Heart left ventricle (tissue), 16 donors: Measurements from ENCODE around the gene ARRDC2. TPM values are rescaled to one million over a fixed set of nuclear protein-coding genes. Genes with fewer than 3 reads are reported as not detected.

Source experiments
- ATAC-seq, 4 donors: fragments of 200-7000 bp; cut with Tn5 transposase; one replicate each; pipeline ENCODE4 v1.9.1; 2020 to 2022; ENCODE audit warnings: moderate library complexity in 4 of 4, mild to moderate bottlenecking in 3 of 4, moderate number of reproducible peaks in 1 of 4
- DNase-seq, 5 donors: peaks; one replicate each; pipeline ENCODE4 v3.0.0-alpha.2; 2020
- H3K27ac ChIP-seq, 12 donors: fragments of 200-600 bp; sonication (generic) in 4 of 12; one replicate each; pipeline versions ENCODE4 v1.5.0 to v1.8.0; 2016 to 2022; ENCODE audit warnings: mild to moderate bottlenecking in 2 of 12
- H3K27me3 ChIP-seq, 9 donors: fragments of 200-600 bp; sonication (generic) in 2 of 9; one replicate each; pipeline versions ENCODE4 v1.5.1 to v1.8.0; 2016 to 2022; ENCODE audit warnings: mild to moderate bottlenecking in 3 of 9
- H3K36me3 ChIP-seq, 9 donors: fragments of 200-600 bp; sonication (generic) in 2 of 9; one replicate each; pipeline versions ENCODE4 v1.5.0 to v1.8.0; 2018 to 2022; ENCODE audit warnings: mild to moderate bottlenecking in 2 of 9
- H3K4me1 ChIP-seq, 12 donors: fragments of 200-600 bp; sonication (generic) in 4 of 12; one replicate each; pipeline versions ENCODE4 v1.5.0 to v1.8.0; 2016 to 2022; ENCODE audit warnings: mild to moderate bottlenecking in 3 of 12
- H3K4me3 ChIP-seq, 12 donors: fragments of 200-600 bp; sonication (generic) in 4 of 12; one replicate each; pipeline versions ENCODE4 v1.5.0 to v1.8.0; 2017 to 2022; ENCODE audit warnings: mild to moderate bottlenecking in 9 of 12, moderate library complexity in 4 of 12
- H3K9me3 ChIP-seq, 12 donors: fragments of 200-600 bp; sonication (generic) in 4 of 12; one replicate each; pipeline versions ENCODE4 v1.5.0 to v1.8.0; 2016 to 2022; ENCODE audit warnings: mild to moderate bottlenecking in 1 of 12
- POLR2A ChIP-seq, 2 donors: fragments of 450-650 bp; IDR thresholded peaks; one replicate each; pipeline ENCODE4 v1.6.1; 2017; ENCODE audit warnings: antibody characterized with exemption in 2 of 2, mild to moderate bottlenecking in 2 of 2, moderate library complexity in 2 of 2
- WGBS, 4 donors: extraction: QIAGEN DNeasy Blood & Tissue Kit in 2 of 4; methylation state at CpG; one replicate each; pipeline versions ENCODE4 v1.1.5 to v1.1.7; 2013 to 2018; 5-methylcytosine and 5-hydroxymethylcytosine counted together
- intact Hi-C, 10 donors: fragments of 100-400 bp; cut with DNase I; formaldehyde crosslinking; loops; one replicate each; pipeline versions ENCODE4 v1.11.1 to v1.14.2; 2022
- polyA plus RNA-seq, 2 donors: library from polyadenylated mRNA; stranded (reverse); fragments of 200-250 nt; gene quantifications; one replicate each; pipeline ENCODE4 v1.2.3, GENCODE V29; 2013
- total RNA-seq, 9 donors: library from RNA; depleted of rRNA in 2 of 9; stranded (reverse); fragments of >200 nt in 2 of 9; fragmentation: NEBNext Ultra II Directional in 3 of 9; extraction: Animal tissue kit (Norgen Biotek cat#: 25700) in 3 of 9; gene quantifications; one replicate each; pipeline versions ENCODE4 v1.1.0 to v1.2.4, GENCODE V29; 2016 to 2023
- TF ChIP-seq, protein P1 (sequence below), 12 donors: fragments of 200-600 bp; sonication (generic) in 4 of 12; IDR thresholded peaks; one replicate each; pipeline versions ENCODE4 v1.5.0 to v1.8.0; 2018 to 2022; ENCODE audit warnings: antibody characterized with exemption in 12 of 12, mild to moderate bottlenecking in 5 of 12
- donor health status: ischemic (EF 13 %, LVEDD 7.1; RV severe dilation, severe dysfunction).
- donor health status: healthy with polysubstance abuse.
- donor health status: DM: no; HTN: yes; CAD: no.
- donor health status: DM: no; HTN: no; CAD: no.
- donor health status: ischemic (EF 25% LVEDD 6.9; RV normal size, moderate dysfunction).
- donor health status: ischemic (EF 25% LVEDD 5.7; RV mildly dilated, moderate dysfunction).
- donor health status: healthy.
- donor health status: DM: yes; HTN: yes; CAD: no.
- donor health status: ischemic (EF 35%, LVEDD 5.7; RV mildly dilated, moderate dysfunction).
- donor health status: nonischemic (EF 11% LVEDD 7.7; RV severe dilation, severe dysfunction).
- donor health status: DM: yes; HTN: yes; CAD: no.
- donor health status: PGD.
- donor health status: ischemic (EF 29% LVEDD 5.4; RV normal size, mild dysfunction).
- donor health status: nonischemic (EF 23%, LVEDD 6.1; RV moderate dilation, normal function).

ARRDC2 gene
- total and polyA plus RNA-seq, 11 donors: 5.8 to 35.5 (median 14.3) TPM

DNA sequence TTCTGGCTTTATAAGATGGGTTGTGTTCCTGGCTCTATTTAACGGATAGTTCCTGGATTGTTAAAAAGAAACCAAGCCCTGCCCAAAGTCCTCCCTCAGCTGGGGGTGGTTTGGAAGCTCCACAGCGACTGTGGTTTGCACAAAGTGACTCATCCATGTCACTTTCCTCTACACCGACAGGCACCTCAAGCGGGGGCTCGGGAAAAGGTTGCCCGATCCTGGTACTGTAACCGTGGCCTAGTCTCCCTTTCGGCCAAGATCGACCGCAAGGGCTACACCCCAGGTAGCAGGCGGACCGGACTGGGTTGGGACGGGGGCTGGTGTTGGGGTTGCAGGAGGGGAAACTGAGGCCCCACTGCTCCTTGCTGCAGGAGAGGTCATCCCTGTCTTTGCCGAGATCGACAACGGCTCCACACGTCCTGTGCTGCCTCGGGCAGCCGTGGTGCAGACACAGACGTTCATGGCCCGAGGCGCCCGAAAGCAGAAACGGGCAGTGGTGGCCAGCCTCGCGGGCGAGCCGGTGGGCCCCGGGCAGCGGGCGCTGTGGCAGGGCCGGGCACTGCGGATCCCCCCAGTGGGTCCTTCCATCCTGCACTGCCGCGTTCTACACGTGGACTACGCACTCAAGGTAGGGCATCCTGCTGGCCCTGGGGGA, 1.6 kb downstream of the ARRDC2 start:
- no peak for TF ChIP-seq POLR2A (IDR thresholded peaks at IDR 0.05)
- TF ChIP-seq, protein P1, sequence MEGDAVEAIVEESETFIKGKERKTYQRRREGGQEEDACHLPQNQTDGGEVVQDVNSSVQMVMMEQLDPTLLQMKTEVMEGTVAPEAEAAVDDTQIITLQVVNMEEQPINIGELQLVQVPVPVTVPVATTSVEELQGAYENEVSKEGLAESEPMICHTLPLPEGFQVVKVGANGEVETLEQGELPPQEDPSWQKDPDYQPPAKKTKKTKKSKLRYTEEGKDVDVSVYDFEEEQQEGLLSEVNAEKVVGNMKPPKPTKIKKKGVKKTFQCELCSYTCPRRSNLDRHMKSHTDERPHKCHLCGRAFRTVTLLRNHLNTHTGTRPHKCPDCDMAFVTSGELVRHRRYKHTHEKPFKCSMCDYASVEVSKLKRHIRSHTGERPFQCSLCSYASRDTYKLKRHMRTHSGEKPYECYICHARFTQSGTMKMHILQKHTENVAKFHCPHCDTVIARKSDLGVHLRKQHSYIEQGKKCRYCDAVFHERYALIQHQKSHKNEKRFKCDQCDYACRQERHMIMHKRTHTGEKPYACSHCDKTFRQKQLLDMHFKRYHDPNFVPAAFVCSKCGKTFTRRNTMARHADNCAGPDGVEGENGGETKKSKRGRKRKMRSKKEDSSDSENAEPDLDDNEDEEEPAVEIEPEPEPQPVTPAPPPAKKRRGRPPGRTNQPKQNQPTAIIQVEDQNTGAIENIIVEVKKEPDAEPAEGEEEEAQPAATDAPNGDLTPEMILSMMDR (IDR thresholded peaks at IDR 0.05): no peak
- Histone ChIP-seq H3K36me3 (peaks cover 0 to 57% (median 51%) of the 10 kb centered on the region in 9 donors), H3K27me3 (no peaks in the 10 kb centered on the region), H3K4me1 (peaks cover 0 to 54% (median 26%) of the 10 kb centered on the region in 12 donors), H3K4me3 (peak overlapping the region; percentile 24 to 84 (median 61)), H3K9me3 (no peaks in the 10 kb centered on the region), H3K27ac (peak overlapping the region in 6 of 12 donors; percentile 84 to 93 (median 87))
- no peak for ATAC-seq
- intact Hi-C loops: loop anchor here in 3 of 10 donors (1.0 to 10.0 kb wide), 4 partner anchors 46 to 405 kb away; partner anchors contain the start of genes PIK3R2 (in 1 of the 3) and SSBP4 (in 1 of the 3)
- 93 to 97% (median 95%) methylated on average over 34 to 37 of the region's 37 CpGs for WGBS, 4 donors
- no peak for DNase-seq

DNA sequence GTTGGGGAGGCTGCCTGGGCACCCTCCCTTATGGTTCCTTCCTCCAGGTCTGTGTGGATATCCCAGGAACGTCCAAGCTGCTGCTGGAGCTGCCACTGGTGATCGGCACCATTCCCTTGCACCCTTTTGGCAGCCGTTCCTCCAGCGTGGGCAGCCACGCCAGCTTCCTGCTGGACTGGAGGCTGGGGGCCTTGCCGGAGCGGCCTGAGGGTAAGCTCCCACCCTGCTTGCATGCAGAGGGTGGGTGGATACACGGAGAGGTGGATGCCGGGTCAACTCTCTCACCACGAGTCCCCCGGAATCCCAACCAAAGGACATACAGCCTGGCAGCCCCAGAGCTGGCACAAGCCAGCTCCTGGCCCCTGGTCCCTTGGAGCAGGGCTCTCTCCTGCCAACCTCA, 2.2 kb downstream of the ARRDC2 start:
- H3K4me3 ChIP-seq: peak overlapping the region in 5 of 12 donors; percentile 20 to 84 (median 56)
- 83 to 100% (median 93%) methylated on average over 3 to 11 of the region's 11 CpGs for WGBS, 4 donors

DNA sequence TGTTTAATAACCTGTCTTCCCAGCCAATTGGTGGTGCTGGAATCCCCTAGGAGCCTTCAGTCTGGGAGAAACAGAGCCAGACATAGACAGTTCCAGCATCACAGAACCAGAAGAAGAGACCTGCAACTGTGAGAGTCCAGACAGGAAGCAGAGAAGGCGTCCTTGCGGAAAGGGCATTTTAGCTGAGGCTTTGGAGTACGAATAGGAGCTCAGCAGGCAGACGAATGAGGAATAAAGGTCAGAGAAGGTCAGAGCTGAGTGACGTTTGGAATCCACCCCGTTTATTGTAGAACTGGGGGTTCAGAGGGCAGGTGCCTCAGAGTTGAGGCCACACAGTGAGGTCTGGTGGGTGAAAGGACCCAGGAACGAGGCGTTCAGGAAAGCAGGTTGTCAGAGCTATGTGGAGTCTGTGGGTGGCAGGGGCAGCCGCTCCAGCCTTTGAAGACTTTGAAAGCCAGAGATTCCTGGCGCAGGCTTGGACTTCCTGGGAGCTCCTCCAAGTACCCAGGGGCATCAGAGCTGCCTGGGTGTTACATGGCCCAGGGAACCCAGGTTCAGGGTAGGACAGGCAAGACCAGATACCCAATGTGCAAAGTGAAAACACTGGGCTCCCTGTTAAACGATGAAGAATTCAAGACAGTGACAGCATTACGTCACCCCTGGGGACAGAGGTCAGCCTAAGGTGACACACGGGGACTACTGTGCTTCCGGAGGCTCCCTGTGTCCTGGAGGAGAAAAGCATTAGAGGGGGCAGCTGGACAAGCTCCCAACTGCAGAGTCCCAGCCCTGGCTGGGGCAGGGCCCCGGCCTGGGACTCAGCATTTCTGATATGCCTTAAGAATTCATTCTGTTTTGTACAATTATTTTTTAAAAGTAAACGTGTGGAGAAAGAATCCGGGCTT, 5.5 kb downstream of the ARRDC2 start:
- DNase-seq: peak in 1 of 5 donors; percentile 33
- intact Hi-C loops: loop anchor here in 1 of 10 donors (10.0 kb wide), 1 partner anchor 401 kb away; the partner anchor contains the start of gene SSBP4
- H3K4me3 ChIP-seq: peak overlapping the region in 1 of 12 donors; percentile 6

More for the DNA sequence above, 2.2 kb downstream of the ARRDC2 start:
- no peak for ATAC-seq
- intact Hi-C loops: loop anchor here in 2 of 10 donors (1.0 to 10.0 kb wide), 2 partner anchors 45 to 405 kb away; partner anchors contain the start of gene SSBP4 (in 1 of the 2)
- Histone ChIP-seq H3K4me1 (peaks cover 0 to 59% (median 26%) of the 10 kb centered on the region in 12 donors), H3K36me3 (peaks cover 0 to 63% (median 54%) of the 10 kb centered on the region in 9 donors), H3K9me3 (no peaks in the 10 kb centered on the region), H3K27me3 (no peaks in the 10 kb centered on the region), H3K27ac (peak overlapping the region in 3 of 12 donors; percentile 33 to 93 (median 88))
- no peak for DNase-seq
- no peak for TF ChIP-seq POLR2A (IDR thresholded peaks at IDR 0.05)
- TF ChIP-seq, protein P1 (IDR thresholded peaks at IDR 0.05): no peak

More for the DNA sequence above, 5.5 kb downstream of the ARRDC2 start:
- peak; percentile 6 to 53 (median 41) for ATAC-seq
- H3K27me3 ChIP-seq: no peaks in the 10 kb centered on the region
- WGBS, 4 donors: 64 to 70% (median 64%) methylated on average over 17 of the region's 17 CpGs
- no peak for TF ChIP-seq POLR2A (IDR thresholded peaks at IDR 0.05)
- TF ChIP-seq, protein P1 (IDR thresholded peaks at IDR 0.05): no peak
- no peaks in the 10 kb centered on the region for H3K9me3 ChIP-seq
- H3K27ac ChIP-seq: peak overlapping the region; percentile 3 to 93 (median 48)
- H3K36me3 ChIP-seq: peaks cover 0 to 68% (median 60%) of the 10 kb centered on the region in 9 donors
- H3K4me1 ChIP-seq: peaks cover 8 to 76% (median 37%) of the 10 kb centered on the region in 12 donors
